ENCODE measurements around the gene SLC6A3. TPM values are rescaled to one million over a fixed set of nuclear protein-coding genes. Genes with fewer than 3 reads are reported as not detected.
"Not testable (repeated sequence)": the region's sequence is repeated elsewhere in the genome, so short reads cannot be mapped to it uniquely, and the experiment has no call there.

Gene SLC6A3
- polyA plus RNA-seq, 6 donors from 2014 or later: 0.09 TPM; not detected in 5

GRCh38 chr5:1466631-1467265 lies 21.5 kb upstream of the SLC6A3 start:
- Mint-ChIP-seq H3K9me3 (peaks cover 0 to 5% (median 0%) of the 10 kb centered on the region in 7 donors), H3K4me3 (no peak overlapping the region), H3K4me1 (peaks cover 5 to 9% (median 5%) of the 10 kb centered on the region in 3 donors), H3K36me3 (peaks cover 0 to 22% of the 10 kb centered on the region in 2 donors), H3K27me3 (no peaks in the 10 kb centered on the region), H3K27ac (peak overlapping the region in 1 of 6 donors; percentile 72)
- ATAC-seq (ENCODE audit: low read depth in 2 of 2) (no peak), DNase-seq (no peak)

- Mint-ChIP-seq H3K27me3 (no peaks in the 10 kb centered on the region), H3K9me3 (peaks cover 0 to 5% (median 0%) of the 10 kb centered on the region in 7 donors)
- ATAC-seq (ENCODE audit: low read depth in 2 of 2): no peak
Observed at GRCh38 chr5:1465966-1466471, 20.8 kb upstream of the SLC6A3 start.

GRCh38 chr5:1465117-1465516 lies 19.9 kb upstream of the SLC6A3 start:
- Mint-ChIP-seq H3K27me3 (no peaks in the 10 kb centered on the region), H3K4me1 (peaks cover 3 to 5% (median 5%) of the 10 kb centered on the region in 3 donors), H3K9me3 (peaks cover 0 to 5% (median 0%) of the 10 kb centered on the region in 7 donors), H3K36me3 (peaks cover 6 to 26% of the 10 kb centered on the region in 2 donors), H3K27ac (peak overlapping the region in 1 of 6 donors; percentile 82), H3K4me3 (peak overlapping the region in 1 of 8 donors; percentile 64)
- DNase-seq (no peak), ATAC-seq (ENCODE audit: low read depth in 2 of 2) (no peak)

More at GRCh38 chr5:1465966-1466471, 20.8 kb upstream of the SLC6A3 start:
- DNase-seq: no peak
- H3K4me3 Mint-ChIP-seq: no peak overlapping the region
- H3K4me1 Mint-ChIP-seq: peaks cover 3 to 5% (median 5%) of the 10 kb centered on the region in 3 donors
- peaks cover under 1 to 18% of the 10 kb centered on the region in 2 donors for H3K36me3 Mint-ChIP-seq
- peak overlapping the region in 2 of 6 donors; percentile 7 to 53 for H3K27ac Mint-ChIP-seq

- Mint-ChIP-seq H3K4me1 (peaks cover 3 to 5% (median 5%) of the 10 kb centered on the region in 3 donors), H3K36me3 (peaks cover 6 to 26% of the 10 kb centered on the region in 2 donors), H3K4me3 (peak overlapping the region in 1 of 8 donors; percentile 42), H3K27me3 (no peaks in the 10 kb centered on the region), H3K9me3 (peaks cover 0 to 5% (median 0%) of the 10 kb centered on the region in 7 donors), H3K27ac (no peak overlapping the region)
- DNase-seq (no peak), ATAC-seq (ENCODE audit: low read depth in 2 of 2) (no peak)
Observed at GRCh38 chr5:1464511-1464910, 19.3 kb upstream of the SLC6A3 start.

GRCh38 chr5:1464096-1464446 lies 18.8 kb upstream of the SLC6A3 start:
- ATAC-seq (ENCODE audit: low read depth in 2 of 2) (no peak), DNase-seq (no peak)
- no peak overlapping the region for H3K27ac Mint-ChIP-seq

GRCh38 chr5:1463326-1464095 lies 18.3 kb upstream of the SLC6A3 start:
- peaks cover 3 to 5% (median 4%) of the 10 kb centered on the region in 3 donors for H3K4me1 Mint-ChIP-seq
- H3K27me3 Mint-ChIP-seq: no peaks in the 10 kb centered on the region
- peaks cover 6 to 26% of the 10 kb centered on the region in 2 donors for H3K36me3 Mint-ChIP-seq
- peaks cover 0 to 5% (median 0%) of the 10 kb centered on the region in 7 donors for H3K9me3 Mint-ChIP-seq
- ATAC-seq (ENCODE audit: low read depth in 2 of 2) (no peak), DNase-seq (no peak)
- peak overlapping the region in 1 of 6 donors; percentile 38 for H3K27ac Mint-ChIP-seq
- H3K4me3 Mint-ChIP-seq: no peak overlapping the region

More at GRCh38 chr5:1464096-1464446, 18.8 kb upstream of the SLC6A3 start:
- Mint-ChIP-seq H3K4me1 (peaks cover 3 to 5% (median 5%) of the 10 kb centered on the region in 3 donors), H3K4me3 (peak overlapping the region in 1 of 8 donors; percentile 42), H3K27me3 (no peaks in the 10 kb centered on the region), H3K36me3 (peaks cover 6 to 26% of the 10 kb centered on the region in 2 donors), H3K9me3 (peaks cover 0 to 5% (median 0%) of the 10 kb centered on the region in 7 donors)

GRCh38 chr5:1462358-1462757 lies 17.1 kb upstream of the SLC6A3 start:
- no peak for DNase-seq
- H3K27ac Mint-ChIP-seq: no peak overlapping the region
- no peaks in the 10 kb centered on the region for H3K27me3 Mint-ChIP-seq
- no peak for ATAC-seq (ENCODE audit: low read depth in 2 of 2)
- no peaks in the 10 kb centered on the region for H3K4me1 Mint-ChIP-seq
- H3K9me3 Mint-ChIP-seq: peaks cover 0 to 5% (median 0%) of the 10 kb centered on the region in 7 donors
- H3K36me3 Mint-ChIP-seq: peaks cover 6 to 26% of the 10 kb centered on the region in 2 donors
- H3K4me3 Mint-ChIP-seq: no peak overlapping the region

GRCh38 chr5:1461396-1461795 lies 16.2 kb upstream of the SLC6A3 start:
- H3K9me3 Mint-ChIP-seq: peaks cover 0 to 8% (median 4%) of the 10 kb centered on the region in 7 donors
- H3K27ac Mint-ChIP-seq: peak overlapping the region in 1 of 6 donors; percentile 54
- DNase-seq: no peak
- H3K27me3 Mint-ChIP-seq: no peaks in the 10 kb centered on the region
- H3K4me1 Mint-ChIP-seq: peaks cover 0 to 4% (median 0%) of the 10 kb centered on the region in 3 donors
- peaks cover 6 to 26% of the 10 kb centered on the region in 2 donors for H3K36me3 Mint-ChIP-seq
- ATAC-seq (ENCODE audit: low read depth in 2 of 2): no peak
- H3K4me3 Mint-ChIP-seq: no peak overlapping the region

- DNase-seq: no peak
- H3K27ac Mint-ChIP-seq: peak overlapping the region in 2 of 6 donors; percentile 49 to 63
- peaks cover 0 to 11% (median 4%) of the 10 kb centered on the region in 7 donors for H3K9me3 Mint-ChIP-seq
- no peaks in the 10 kb centered on the region for H3K27me3 Mint-ChIP-seq
- ATAC-seq (ENCODE audit: low read depth in 2 of 2): no peak
- H3K36me3 Mint-ChIP-seq: peaks cover 6 to 20% of the 10 kb centered on the region in 2 donors
- H3K4me1 Mint-ChIP-seq: peaks cover 0 to 4% (median 0%) of the 10 kb centered on the region in 3 donors
- no peak overlapping the region for H3K4me3 Mint-ChIP-seq
Observed at GRCh38 chr5:1460054-1460682, 14.9 kb upstream of the SLC6A3 start.

- not testable (repeated sequence) for ATAC-seq (ENCODE audit: low read depth in 2 of 2); DNase-seq; H3K27ac Mint-ChIP-seq; H3K27me3 Mint-ChIP-seq; H3K4me1 Mint-ChIP-seq; H3K4me3 Mint-ChIP-seq
- Mint-ChIP-seq H3K36me3 (peaks cover 6 to 13% of the 10 kb centered on the region in 2 donors), H3K9me3 (peaks cover 0 to 13% (median 6%) of the 10 kb centered on the region in 7 donors)
Observed at GRCh38 chr5:1459435-1459834, 14.2 kb upstream of the SLC6A3 start.

GRCh38 chr5:1456110-1456881 lies 11.1 kb upstream of the SLC6A3 start:
- peaks cover 6 to 27% of the 10 kb centered on the region in 2 donors for H3K36me3 Mint-ChIP-seq
- not testable (repeated sequence) for DNase-seq; H3K27ac Mint-ChIP-seq; H3K27me3 Mint-ChIP-seq; H3K4me1 Mint-ChIP-seq; ATAC-seq (ENCODE audit: low read depth in 2 of 2)
- peak overlapping the region in 1 of 8 donors; percentile 5 for H3K4me3 Mint-ChIP-seq
- peaks cover 5 to 32% (median 27%) of the 10 kb centered on the region in 7 donors for H3K9me3 Mint-ChIP-seq

- ATAC-seq (ENCODE audit: low read depth in 2 of 2) (no peak), DNase-seq (no peak)
- Mint-ChIP-seq H3K36me3 (peaks cover 0 to 17% of the 10 kb centered on the region in 2 donors), H3K4me1 (peaks cover 0 to 4% (median 0%) of the 10 kb centered on the region in 3 donors), H3K9me3 (peaks cover 5 to 32% (median 27%) of the 10 kb centered on the region in 7 donors), H3K27ac (no peak overlapping the region), H3K4me3 (no peak overlapping the region), H3K27me3 (peaks cover 10 to 21% (median 12%) of the 10 kb centered on the region in 3 donors)
Observed at GRCh38 chr5:1453613-1454012, 8.4 kb upstream of the SLC6A3 start.

Measured in naive B cell (primary cell).